ENCODE data around the gene TCF20.

The TCF20 gene

DNA sequence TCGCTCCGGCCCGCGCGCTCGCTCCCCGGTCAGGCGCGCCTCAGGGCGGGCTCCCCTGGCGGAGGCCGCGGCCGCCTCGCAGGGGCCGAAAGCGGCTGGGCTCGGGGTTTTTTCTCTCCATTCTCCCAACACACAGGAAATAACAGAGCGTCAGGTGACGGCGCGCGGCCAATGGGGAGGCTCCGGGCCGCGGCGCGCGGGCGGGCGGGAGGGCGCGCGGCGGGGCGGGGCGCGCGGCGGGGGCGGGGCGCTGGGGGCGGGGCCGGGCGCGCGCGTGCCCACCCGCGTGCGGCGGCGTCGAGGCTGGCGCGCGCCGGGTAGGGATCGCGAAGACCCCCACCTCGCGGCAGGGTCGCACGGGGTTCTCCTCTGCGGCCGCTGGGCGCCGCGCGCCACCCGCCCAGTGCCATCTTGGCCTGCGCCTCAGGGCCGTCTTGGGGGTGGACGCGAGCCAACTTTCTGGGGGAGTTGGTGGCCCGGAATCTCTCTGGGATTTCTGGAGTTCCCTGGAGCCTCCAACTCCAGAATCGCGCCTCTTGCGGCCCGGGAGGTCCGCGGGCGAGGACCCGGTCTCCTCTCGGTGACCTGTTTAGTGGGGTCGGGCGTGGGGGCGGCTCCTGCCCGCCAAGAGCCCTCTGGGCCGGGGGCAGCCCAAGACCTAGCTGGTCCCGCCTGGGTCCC is at the start of gene TCF20:
Gene TCF20 (minus strand): TSS at position 144 of the 681 bp plus-strand sequence. CDS start 55,348 bp downstream, outside the sequence.
- DNase-seq (ENCODE audit: low read depth, low spot score) = no peak
- peak within 1 kb of the TSS; percentile 87 for H3K27ac ChIP-seq

DNA sequence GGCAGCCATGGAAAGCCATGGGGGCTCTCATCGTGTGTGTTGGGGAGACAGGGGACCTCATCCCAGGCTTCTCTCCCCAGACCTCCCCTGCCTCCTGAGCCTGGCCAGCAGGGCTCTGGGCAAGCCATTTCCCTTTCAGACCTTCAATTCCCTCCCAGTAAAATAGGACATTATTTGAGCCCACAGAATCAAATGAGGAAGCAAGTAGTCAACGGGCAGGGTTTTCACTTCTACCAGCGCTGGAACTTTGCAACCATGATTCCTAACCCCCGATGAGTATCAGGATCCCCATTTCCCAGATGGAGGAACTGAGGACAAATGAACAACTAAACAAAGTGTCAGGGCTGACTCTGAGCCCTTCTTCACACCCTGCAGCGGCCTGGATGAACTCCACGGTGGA is 48.9 kb upstream of the TCF20 start:
- no peak overlapping the region for H3K27ac ChIP-seq
- no peak for DNase-seq (ENCODE audit: low read depth, low spot score)

DNA sequence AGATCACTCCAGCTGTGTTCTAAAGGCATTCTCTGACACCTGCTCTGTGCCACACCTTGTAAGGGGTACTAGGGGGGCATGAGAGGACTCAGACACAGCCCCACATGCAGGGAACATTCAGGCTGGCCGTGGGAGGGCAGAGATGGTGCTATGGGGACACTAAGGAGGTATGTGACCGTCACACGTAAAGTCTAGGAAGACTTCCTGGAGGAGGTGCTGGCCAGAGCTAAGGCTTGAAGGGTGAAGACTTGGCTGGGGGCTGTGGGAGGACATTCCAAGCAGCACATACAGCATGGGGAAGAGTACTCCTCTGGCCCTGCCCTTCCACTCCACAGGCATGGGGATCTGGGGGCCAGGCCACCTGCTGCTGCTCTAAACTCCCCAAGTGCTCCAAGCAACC is 48.5 kb upstream of the TCF20 start:
- H3K27ac ChIP-seq = no peak overlapping the region
- no peak for DNase-seq (ENCODE audit: low read depth, low spot score)

DNA sequence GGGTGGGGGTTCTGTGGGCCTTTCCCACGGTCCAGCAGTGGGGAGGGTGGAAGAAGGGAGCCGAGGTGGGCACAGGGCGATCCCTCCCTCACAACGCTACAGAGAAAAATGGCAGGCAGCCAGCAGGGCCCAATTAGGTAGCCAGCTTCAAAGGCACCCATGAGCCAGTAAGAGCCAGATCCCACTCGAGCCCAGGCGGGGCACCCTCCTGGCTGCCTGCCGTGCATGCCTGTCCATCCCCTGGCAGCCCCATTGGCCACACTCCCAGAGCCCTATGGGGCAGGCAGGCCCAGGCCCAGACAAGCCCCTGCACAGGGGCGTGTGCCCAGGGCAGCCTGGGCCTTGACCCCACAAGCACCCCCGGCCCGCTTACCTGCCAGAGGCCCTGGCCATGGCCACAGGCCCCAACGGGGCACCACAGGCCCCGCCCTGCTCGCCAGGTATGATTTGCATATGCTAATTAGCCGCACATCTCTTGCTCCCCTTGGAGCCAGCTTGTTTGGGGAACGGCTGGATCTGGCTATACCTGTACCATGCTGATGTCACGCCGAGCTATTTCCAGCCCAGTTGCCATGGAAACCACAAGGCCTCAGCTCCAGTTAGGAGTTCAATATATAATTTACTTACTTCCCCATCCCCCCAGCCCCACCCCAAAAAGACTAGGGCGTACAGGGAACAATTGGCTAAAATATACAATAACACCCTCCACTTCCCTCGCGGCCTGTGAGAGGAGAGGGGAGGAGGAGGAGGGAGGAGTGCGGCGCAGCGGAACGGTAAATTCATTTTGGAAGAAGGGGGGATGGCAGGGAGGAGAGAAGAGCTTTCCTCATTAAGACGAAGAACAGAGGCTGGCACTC is 47.5 kb upstream of the TCF20 start:
- no peak for DNase-seq (ENCODE audit: low read depth, low spot score)
- H3K27ac ChIP-seq = no peak overlapping the region

DNA sequence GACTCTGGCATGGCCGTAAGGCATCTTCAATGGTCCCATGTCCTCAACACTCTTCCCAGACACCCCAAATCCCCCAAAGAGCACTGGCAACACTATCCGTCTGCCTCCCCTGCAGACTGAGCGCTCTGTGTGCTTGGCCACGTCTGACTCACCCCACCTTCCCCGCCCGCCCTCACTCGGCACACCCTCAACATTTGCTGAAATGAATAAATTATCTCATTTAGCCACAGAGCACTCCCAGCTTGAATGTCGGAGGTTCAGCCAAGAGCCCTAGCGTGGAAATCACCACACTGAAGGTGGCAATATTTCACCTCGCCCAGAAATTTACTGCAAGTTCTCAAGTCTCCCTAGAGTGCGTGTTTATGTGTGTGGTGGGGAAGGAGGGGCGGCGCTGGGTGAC is 46.6 kb upstream of the TCF20 start:
- H3K27ac ChIP-seq = peak overlapping the region; percentile 5
- no peak for DNase-seq (ENCODE audit: low read depth, low spot score)

DNA sequence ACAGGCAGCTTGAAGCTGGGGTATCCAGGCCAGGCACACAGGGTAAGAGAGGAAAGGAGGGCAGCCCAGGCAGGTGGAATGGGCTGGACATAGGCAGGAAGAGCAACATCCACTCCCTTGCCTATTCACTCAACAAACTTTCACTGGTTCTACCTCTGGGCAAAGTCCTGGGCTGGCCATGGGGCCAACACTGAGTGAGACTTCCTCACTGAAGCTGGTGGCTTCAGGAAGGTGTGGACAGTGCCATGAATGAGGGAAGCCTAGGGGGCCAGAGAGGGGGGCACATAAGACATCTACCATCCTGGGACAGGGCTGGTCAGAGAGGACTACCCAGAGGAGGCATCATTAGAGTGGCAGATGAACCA is 44.9 kb upstream of the TCF20 start:
- DNase-seq (ENCODE audit: low read depth, low spot score) = no peak
- no peak overlapping the region for H3K27ac ChIP-seq

DNA sequence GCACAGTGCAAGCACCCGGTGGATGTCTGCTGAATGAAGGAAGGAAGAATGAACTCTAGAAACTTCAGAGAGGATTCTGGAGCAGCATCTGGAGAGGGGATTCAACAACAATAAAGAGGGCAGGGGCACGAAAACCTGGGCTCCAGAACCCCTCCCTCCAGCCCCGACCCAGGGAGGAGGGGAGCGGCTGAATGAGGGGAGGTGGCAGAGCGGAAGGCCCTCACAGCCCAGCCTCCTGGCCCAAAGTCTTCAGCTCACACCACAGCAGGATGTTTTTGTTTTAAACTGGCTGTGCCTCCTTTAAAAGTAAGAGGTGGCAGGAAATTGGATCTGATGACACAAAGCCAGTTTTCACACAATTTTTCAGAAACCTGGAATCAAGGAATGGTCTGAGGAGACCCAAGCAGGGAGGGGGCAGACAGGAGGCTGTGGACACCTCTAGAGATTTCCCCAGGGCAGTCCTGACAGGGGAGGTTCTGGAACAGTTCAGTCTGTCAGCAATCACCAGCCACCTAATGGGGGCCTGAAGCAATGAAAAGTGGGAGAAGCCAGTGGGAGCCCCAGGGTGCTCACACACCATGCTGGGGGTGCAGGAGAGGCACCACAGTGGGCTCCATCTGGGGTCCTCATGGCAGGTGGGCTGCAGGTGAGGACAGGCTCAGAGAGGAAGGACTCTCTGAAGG is 44.4 kb upstream of the TCF20 start:
- H3K27ac ChIP-seq = no peak overlapping the region
- no peak for DNase-seq (ENCODE audit: low read depth, low spot score)

DNA sequence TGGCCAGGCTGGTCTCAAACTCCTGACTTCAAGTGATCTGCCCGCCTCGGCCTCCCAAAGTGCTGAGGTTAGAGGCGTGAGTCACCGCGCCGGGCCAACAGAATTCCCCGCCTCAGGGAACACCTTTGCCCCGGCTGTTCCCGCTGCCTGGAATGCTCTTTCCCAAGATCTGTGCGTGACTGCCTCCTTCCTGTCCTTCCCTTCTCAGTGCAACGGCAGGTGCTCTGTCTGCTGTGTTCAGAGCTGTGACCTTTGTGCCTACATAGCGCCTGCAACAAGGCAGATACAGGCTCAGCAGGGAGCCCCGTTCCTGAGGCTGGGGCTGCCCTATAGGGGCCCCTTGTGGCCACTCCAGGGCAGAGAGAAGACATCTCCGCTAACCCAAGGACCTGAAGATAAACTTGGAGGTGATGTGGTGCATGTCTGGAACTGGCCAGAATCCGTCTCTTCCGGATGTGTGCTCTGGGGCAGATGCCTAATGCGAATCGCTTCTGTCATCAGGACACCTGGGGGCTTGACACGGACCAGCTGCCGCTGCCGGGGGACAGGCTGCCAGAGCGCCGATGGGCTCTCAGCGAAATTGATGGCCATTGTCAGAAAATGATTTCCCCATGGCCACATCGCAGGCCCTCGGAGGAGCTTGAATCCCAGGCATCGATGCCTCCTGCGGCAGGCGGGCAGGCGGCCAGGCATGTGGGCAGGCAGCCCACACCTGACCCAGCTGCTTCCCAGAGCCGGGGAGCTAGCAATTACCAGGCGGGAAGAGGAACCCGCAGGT is 43.5 kb upstream of the TCF20 start:
- no peak overlapping the region for H3K27ac ChIP-seq
- DNase-seq (ENCODE audit: low read depth, low spot score) = no peak

DNA sequence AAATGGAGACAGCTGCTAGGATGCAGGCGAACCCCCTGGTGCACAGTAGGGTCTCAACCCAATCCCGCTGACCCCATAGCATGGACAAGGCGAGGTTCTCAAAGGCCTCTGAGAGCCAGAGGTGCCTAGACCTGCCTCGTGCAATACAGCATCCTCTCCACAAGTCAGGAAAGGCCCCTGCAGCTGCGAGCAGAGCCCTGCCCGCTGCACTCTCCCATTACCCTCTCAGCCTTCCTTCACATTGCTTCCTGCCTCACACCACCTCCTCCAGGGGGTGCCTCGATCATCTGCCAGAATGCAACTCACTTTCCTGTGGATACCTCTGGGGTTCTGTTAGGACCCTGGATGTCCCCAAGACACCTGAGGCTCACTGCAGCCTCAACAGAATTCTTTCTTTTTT is 42.8 kb upstream of the TCF20 start:
- no peak overlapping the region for H3K27ac ChIP-seq
- no peak for DNase-seq (ENCODE audit: low read depth, low spot score)

DNA sequence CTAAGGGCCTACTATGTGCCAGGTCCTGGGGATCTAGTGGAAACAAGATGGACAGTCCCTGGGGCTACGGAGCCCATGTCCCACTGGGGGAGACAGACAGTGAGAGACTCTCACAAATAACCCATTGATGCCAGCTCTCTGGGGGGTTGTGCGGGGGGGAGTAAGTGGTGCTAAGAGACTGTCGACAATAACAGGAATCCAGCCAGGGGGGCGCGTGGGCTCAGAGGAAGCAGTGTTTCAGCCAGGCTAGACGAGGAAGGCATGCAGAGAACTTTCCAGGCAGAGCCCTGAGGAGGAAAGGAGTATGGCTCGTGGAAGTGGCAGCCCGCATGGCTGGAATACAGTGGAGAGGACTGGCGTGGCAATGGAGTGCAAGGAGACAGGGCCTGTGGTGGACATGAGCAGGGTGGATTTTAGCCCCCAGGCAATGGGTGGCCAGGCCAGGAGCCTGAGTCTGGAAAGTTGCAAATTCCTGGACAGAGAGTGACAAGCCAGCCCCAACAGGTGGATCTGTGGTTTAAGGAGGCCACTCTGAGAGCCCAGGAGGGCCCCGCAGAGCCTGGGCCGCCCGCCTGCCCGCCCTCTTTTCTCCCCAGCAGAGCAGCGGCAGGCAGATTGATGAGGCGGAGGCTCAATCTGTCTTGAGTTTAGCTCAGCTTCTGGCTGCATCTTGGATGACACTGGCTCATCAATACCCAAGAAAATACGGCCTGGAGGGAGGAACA is 40.0 kb upstream of the TCF20 start:
- H3K27ac ChIP-seq = no peak overlapping the region
- DNase-seq (ENCODE audit: low read depth, low spot score) = no peak

DNA sequence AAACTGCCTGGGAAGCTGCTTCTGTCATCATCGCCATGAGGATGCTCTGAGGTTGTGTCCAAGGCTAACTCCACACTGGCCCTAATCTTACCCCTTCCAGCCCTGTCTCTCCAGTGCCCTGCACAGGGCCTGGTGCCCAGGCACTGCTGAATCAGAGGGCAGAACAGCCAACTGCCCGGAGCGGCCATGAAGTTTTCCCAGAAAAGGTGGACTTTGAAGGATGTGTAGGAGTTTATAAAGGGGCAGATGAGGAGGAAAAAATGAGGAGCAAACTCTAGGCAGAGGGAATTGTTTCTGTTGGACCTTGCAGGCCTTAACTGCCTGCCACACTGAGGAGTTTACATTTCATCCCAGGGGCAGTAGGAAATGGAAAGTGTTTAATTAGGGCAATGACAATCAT is 39.4 kb upstream of the TCF20 start:
- DNase-seq (ENCODE audit: low read depth, low spot score) = no peak
- H3K27ac ChIP-seq = no peak overlapping the region

DNA sequence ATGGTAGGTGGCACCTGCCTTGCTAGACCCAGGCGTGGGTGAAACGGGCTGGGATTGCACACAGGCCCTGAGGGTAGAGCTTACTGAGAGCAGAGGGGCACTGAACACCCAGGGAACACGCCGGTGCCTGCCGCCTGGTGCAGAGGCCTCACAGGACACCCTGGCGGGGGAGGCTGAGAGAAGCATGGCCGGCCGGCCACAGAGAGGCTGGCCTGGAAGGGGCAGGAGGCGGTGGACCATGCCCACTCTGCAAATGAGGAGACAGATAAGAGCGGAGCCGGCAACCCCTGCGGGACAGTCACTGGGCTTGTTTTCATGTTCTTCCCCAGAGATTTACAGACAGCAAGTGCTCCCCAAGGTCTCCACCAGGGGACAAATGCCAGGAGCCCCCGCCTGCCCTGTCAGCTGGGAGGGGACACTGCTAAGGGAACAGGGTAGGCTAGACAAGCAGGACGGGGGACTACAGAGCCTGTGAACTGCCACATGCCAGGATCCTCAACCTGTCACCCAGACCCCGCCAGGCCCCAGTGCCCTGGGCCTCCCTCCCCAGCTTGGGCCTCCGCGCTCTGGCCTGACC is 38.5 kb upstream of the TCF20 start:
- DNase-seq (ENCODE audit: low read depth, low spot score) = no peak

DNA sequence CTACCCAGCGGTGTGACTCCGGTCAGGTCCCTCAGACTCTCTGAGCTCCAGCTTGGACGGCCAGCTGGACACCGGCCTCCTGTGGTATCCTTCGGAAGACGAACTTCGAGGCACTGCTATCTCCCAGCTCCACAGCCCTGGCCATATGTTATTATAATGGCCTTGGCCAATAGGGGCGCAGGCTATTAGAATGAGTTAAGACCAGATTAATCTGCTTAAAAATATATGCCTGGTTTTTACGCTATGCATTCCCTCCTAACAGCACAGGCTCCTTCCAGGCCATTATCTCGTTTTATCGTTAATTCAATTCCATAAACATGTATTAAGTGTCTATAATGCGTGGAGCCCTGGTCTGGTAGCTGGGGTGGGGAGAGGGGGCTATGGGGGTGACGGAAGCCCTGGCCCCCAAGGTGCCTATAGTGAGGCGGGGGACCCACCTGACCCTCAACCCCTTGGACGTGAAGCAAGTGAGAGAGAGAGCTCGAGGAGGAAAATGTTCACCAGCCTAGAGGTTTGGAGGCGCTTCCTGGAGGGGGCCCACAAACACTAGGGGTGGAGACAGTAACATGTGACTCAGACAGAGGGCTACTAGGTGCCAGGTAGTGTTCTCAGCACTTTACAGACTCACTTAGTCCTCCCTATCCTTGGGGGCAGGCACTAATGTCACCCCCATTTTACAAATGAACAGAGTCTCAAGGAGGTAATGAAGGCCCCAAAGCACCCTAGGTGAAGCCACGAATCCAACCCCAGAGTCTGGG is 37.5 kb upstream of the TCF20 start:
- no peak for DNase-seq (ENCODE audit: low read depth, low spot score)
- no peak overlapping the region for H3K27ac ChIP-seq

More for the DNA sequence above, 38.5 kb upstream of the TCF20 start:
- H3K27ac ChIP-seq = no peak overlapping the region

DNA sequence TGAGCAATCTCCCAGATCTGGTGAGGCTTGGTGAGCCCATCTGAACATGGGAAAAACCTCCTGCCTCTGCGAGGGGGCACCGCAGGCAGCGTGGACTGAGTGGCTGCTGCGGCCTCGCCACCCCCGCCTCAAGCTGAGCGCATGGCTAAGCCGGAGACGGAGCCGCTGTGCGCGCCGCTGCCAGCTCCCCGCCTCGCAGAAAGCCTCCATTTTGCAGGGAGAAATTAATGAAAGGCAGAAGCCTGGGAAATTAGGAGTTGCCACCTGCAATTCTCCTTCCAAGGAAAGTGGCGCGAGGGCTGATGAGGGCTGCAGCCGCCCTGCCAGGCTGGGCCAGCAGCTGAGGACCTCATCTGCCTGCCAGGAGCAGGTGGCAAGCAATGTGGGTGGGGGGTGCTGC is 35.6 kb upstream of the TCF20 start:
- no peak overlapping the region for H3K27ac ChIP-seq
- no peak for DNase-seq (ENCODE audit: low read depth, low spot score)

DNA sequence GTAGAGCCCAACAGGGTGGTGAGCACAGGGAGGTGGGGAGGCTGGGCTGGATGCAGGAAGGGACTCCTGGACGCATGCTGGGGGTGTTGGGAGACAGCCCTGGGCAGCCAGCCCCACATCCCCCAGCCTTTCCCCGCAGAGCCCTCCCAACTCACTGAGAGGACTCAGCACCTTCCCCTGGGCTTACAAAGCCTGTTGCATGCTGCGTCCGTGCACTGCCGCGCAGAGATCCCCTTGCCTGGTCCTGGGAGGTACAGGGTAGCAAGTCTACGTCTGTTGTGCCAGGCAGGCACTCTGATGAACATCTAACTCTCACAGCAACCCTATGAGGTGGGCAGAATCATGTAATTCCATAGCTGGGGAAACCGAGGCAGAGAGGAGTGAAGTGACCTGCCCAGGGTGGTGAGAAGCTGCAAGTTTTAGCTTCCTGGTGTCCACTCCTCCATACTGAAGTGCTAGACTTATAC is 33.9 kb upstream of the TCF20 start:
- H3K27ac ChIP-seq = no peak overlapping the region
- no peak for DNase-seq (ENCODE audit: low read depth, low spot score)

DNA sequence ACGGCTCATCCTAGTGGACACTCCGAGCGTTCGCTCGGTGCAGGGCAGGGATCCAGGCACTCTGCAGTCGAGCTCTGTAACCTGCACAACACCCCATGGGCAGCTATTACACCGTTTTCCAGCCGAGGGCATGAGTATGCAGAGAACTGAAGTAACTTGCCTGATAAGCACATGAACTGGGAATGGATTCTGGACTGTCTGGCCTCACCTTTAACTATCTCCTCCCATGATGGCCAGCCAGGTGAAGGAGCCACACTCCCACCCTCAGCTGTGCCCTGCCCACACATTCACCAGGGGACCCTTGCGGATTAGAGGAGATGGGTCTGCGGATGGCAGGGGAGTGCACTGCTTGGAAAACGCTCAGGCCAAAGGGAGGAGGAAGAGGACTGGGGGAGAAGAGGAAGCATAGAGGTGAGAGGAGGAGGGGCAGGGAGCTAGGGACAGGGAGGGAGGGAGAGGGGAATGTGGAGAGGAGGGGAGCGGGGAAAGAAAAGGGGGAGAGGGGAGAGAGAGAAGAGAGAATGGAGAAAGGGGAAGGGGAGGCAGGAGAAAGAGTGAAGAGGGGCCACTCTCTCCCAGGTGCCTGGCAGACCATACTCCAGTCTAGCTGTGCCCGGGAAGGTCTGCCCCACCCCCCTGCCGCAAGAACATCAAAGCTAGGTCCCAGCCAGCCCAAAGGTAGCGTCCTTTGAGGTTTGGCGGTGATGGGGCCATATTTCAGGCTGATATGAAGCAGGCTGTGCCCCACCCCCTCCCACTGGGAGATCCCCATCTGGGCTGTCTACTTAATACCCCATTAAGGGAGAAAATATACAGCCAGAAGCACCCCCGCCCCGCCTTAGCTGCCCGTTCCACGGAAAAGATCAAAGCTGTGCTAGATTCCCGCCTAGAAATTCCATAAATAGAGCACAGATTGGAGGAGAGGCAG is 33.2 kb upstream of the TCF20 start:
- DNase-seq (ENCODE audit: low read depth, low spot score) = no peak
- H3K27ac ChIP-seq = no peak overlapping the region

DNA sequence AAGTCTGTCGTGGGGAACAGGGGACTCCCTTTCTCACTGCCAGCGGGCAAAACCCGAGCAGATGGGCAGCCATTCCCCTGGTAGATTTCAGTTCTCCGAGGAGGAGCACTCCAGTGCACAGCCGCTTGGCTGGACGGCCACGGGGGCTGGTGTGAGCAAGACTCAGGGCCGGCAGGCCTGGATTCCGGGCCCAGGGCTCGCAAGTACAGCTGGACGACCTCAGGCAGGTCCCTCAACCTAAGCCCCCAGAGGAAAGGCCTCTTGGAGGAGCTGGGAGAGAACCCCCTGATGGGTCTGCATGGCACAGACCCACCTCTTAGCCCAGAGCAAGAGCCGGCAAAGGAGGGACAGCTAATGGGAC is 31.3 kb upstream of the TCF20 start:
- no peak overlapping the region for H3K27ac ChIP-seq
- no peak for DNase-seq (ENCODE audit: low read depth, low spot score)

Measured in epithelial cell of prostate (primary cell).